ENCODE results near the gene PPEF1.
"Not testable (repeated sequence)": the region's sequence is repeated elsewhere in the genome, so short reads cannot be mapped to it uniquely, and the experiment has no call there.

PPEF1 gene

GRCh38 chrX:18757956-18758932, 50.8 kb downstream of the PPEF1 start:
- no peak overlapping the region for H3K27ac ChIP-seq (ENCODE audit: low read depth, low read length)
- no peak overlapping the region for H2AFZ ChIP-seq (ENCODE audit: low read depth, low read length, severe bottlenecking)
- no peaks in the 10 kb centered on the region for H3K36me3 ChIP-seq (ENCODE audit: low read length)
- TF ChIP-seq EZH2phosphoT487 (conservative IDR thresholded peaks at IDR 0.05; ENCODE audit: low read length) (no peak), CTCF (IDR thresholded peaks at IDR 0.05; ENCODE audit: insufficient read depth, low read length, poor library complexity, severe bottlenecking) (no peak)
- H3K4me3 ChIP-seq (ENCODE audit: insufficient read depth, low read length, poor library complexity, severe bottlenecking) = no peak overlapping the region
- no peak overlapping the region for H3K4me2 ChIP-seq (ENCODE audit: low read depth, low read length, poor library complexity, severe bottlenecking)
- no peaks in the 10 kb centered on the region for H3K79me2 ChIP-seq (ENCODE audit: insufficient read depth, low read length)
- H3K9ac ChIP-seq (ENCODE audit: low read length) = no peak overlapping the region
- no peaks in the 10 kb centered on the region for H3F3A ChIP-seq (ENCODE audit: insufficient read depth)
- H3K27me3 ChIP-seq (ENCODE audit: low read length) = no peaks in the 10 kb centered on the region
- no peaks in the 10 kb centered on the region for H3K9me2 ChIP-seq (replicated peaks; ENCODE audit: insufficient read depth, low read length)
- no peaks in the 10 kb centered on the region for H3K9me3 ChIP-seq (ENCODE audit: insufficient read depth, low read length)
- H4K20me1 ChIP-seq (ENCODE audit: low read depth, low read length) = no peaks in the 10 kb centered on the region

GRCh38 chrX:18761750-18762149, 54.3 kb downstream of the PPEF1 start:
- Histone ChIP-seq H3K9me3 (ENCODE audit: insufficient read depth, low read length) (no peaks in the 10 kb centered on the region), H2AFZ (ENCODE audit: low read depth, low read length, severe bottlenecking) (no peak overlapping the region), H3K9me2 (replicated peaks; ENCODE audit: insufficient read depth, low read length) (no peaks in the 10 kb centered on the region), H3K79me2 (ENCODE audit: insufficient read depth, low read length) (no peaks in the 10 kb centered on the region), H3K36me3 (ENCODE audit: low read length) (no peaks in the 10 kb centered on the region), H3K4me3 (ENCODE audit: insufficient read depth, low read length, poor library complexity, severe bottlenecking) (no peak overlapping the region), H3F3A (ENCODE audit: insufficient read depth) (no peaks in the 10 kb centered on the region), H4K20me1 (ENCODE audit: low read depth, low read length) (no peaks in the 10 kb centered on the region), H3K27me3 (ENCODE audit: low read length) (no peaks in the 10 kb centered on the region), H3K9ac (ENCODE audit: low read length) (no peak overlapping the region), H3K27ac (ENCODE audit: low read depth, low read length) (no peak overlapping the region), H3K4me2 (ENCODE audit: low read depth, low read length, poor library complexity, severe bottlenecking) (no peak overlapping the region)
- no peak for TF ChIP-seq EZH2phosphoT487 (conservative IDR thresholded peaks at IDR 0.05; ENCODE audit: low read length)
- no peak for TF ChIP-seq CTCF (IDR thresholded peaks at IDR 0.05; ENCODE audit: insufficient read depth, low read length, poor library complexity, severe bottlenecking)

GRCh38 chrX:18763106-18763505, 55.7 kb downstream of the PPEF1 start:
- H3K9ac ChIP-seq (ENCODE audit: low read length); H3K9me2 ChIP-seq (replicated peaks; ENCODE audit: insufficient read depth, low read length); H3K9me3 ChIP-seq (ENCODE audit: insufficient read depth, low read length); H3K27ac ChIP-seq (ENCODE audit: low read depth, low read length); H3K79me2 ChIP-seq (ENCODE audit: insufficient read depth, low read length); H3K36me3 ChIP-seq (ENCODE audit: low read length); H2AFZ ChIP-seq (ENCODE audit: low read depth, low read length, severe bottlenecking); H3K4me3 ChIP-seq (ENCODE audit: insufficient read depth, low read length, poor library complexity, severe bottlenecking); H4K20me1 ChIP-seq (ENCODE audit: low read depth, low read length); H3K27me3 ChIP-seq (ENCODE audit: low read length); H3F3A ChIP-seq (ENCODE audit: insufficient read depth); H3K4me2 ChIP-seq (ENCODE audit: low read depth, low read length, poor library complexity, severe bottlenecking): not testable (repeated sequence)

- H3K79me2 ChIP-seq (ENCODE audit: insufficient read depth, low read length) = no peaks in the 10 kb centered on the region
- H2AFZ ChIP-seq (ENCODE audit: low read depth, low read length, severe bottlenecking) = no peak overlapping the region
- no peak overlapping the region for H3K9ac ChIP-seq (ENCODE audit: low read length)
- H3K27me3 ChIP-seq (ENCODE audit: low read length) = no peaks in the 10 kb centered on the region
- no peaks in the 10 kb centered on the region for H3K9me3 ChIP-seq (ENCODE audit: insufficient read depth, low read length)
- H3K27ac ChIP-seq (ENCODE audit: low read depth, low read length) = no peak overlapping the region
- TF ChIP-seq EZH2phosphoT487 (conservative IDR thresholded peaks at IDR 0.05; ENCODE audit: low read length) (no peak), CTCF (IDR thresholded peaks at IDR 0.05; ENCODE audit: insufficient read depth, low read length, poor library complexity, severe bottlenecking) (no peak)
- H3K36me3 ChIP-seq (ENCODE audit: low read length) = no peaks in the 10 kb centered on the region
- H3K4me3 ChIP-seq (ENCODE audit: insufficient read depth, low read length, poor library complexity, severe bottlenecking) = no peak overlapping the region
- no peaks in the 10 kb centered on the region for H3F3A ChIP-seq (ENCODE audit: insufficient read depth)
- H3K9me2 ChIP-seq (replicated peaks; ENCODE audit: insufficient read depth, low read length) = no peaks in the 10 kb centered on the region
- no peaks in the 10 kb centered on the region for H4K20me1 ChIP-seq (ENCODE audit: low read depth, low read length)
- no peak overlapping the region for H3K4me2 ChIP-seq (ENCODE audit: low read depth, low read length, poor library complexity, severe bottlenecking)
Observed at GRCh38 chrX:18769364-18769763, 61.9 kb downstream of the PPEF1 start.

Data from SU-DHL-6 (cell line).